ENCODE measurements around the gene EGFR.

GRCh38 chr7:55199418-55199817 is 180.6 kb downstream of the EGFR start:
- TF ChIP-seq CTCF (IDR thresholded peaks at IDR 0.05) (no peak), POLR2A (IDR thresholded peaks at IDR 0.05) (no peak)

Data from right lobe of liver (tissue), 4 donors.